Natural killer cell (primary cell): ENCODE data around the gene GALNT7. TPM values are rescaled to one million over a fixed set of nuclear protein-coding genes. Genes with fewer than 3 reads are reported as not detected.

Experiments
- ATAC-seq, 3 donors: fragments of 150-1000 bp in 2 of 3; fragments of 200-7000 bp in 1 of 3; cut with Tn5 transposase; 1 replicate in 1 of 3; 2 replicates in 2 of 3; pipeline ENCODE4 v1.10.0; 2021; ENCODE audit warnings: mild to moderate bottlenecking in 2 of 3, moderate library complexity in 2 of 3
- DNase-seq, 2 donors: peaks; one replicate each; pipeline versions ENCODE4 v3.0.0 to v3.0.0-alpha.2; 2013 to 2021; ENCODE audit warnings: mixed read lengths in 1 of 2
- H3K27ac ChIP-seq: one replicate; pipeline ENCODE4 v1.5.1; 2013; ENCODE audit warnings: mild to moderate bottlenecking, low read length
- H3K27me3 ChIP-seq: one replicate; pipeline ENCODE4 v1.6.1; 2013; ENCODE audit warnings: low read length; ENCODE audit not compliant: control insufficient read depth, insufficient read depth
- H3K36me3 ChIP-seq: one replicate; pipeline ENCODE4 v1.6.1; 2013; ENCODE audit warnings: low read length; ENCODE audit not compliant: control insufficient read depth, insufficient read depth
- H3K4me1 ChIP-seq: one replicate; pipeline ENCODE4 v1.6.1; 2013; ENCODE audit warnings: low read length; ENCODE audit not compliant: control insufficient read depth, insufficient read depth
- H3K4me3 ChIP-seq: one replicate; pipeline ENCODE4 v1.5.1; 2013; ENCODE audit warnings: low read length
- H3K9me3 ChIP-seq: one replicate; pipeline ENCODE4 v1.6.1; 2013; ENCODE audit warnings: low read length; ENCODE audit not compliant: control insufficient read depth, insufficient read depth
- H3K27ac Mint-ChIP-seq, 2 donors: one replicate each; pipeline ENCODE4 v1.8.0; 2022; ENCODE audit warnings: mild to moderate bottlenecking in 2 of 2, mixed read lengths in 2 of 2, moderate library complexity in 1 of 2
- H3K27me3 Mint-ChIP-seq, 2 donors: one replicate each; pipeline ENCODE4 v1.8.0; 2022; ENCODE audit warnings: low read depth in 2 of 2, mixed read lengths in 2 of 2
- H3K36me3 Mint-ChIP-seq: one replicate; pipeline ENCODE4 v1.8.0; 2022; ENCODE audit warnings: mixed read lengths
- H3K4me1 Mint-ChIP-seq, 2 donors: one replicate each; pipeline ENCODE4 v1.8.0; 2022; ENCODE audit warnings: mixed read lengths in 2 of 2
- H3K4me3 Mint-ChIP-seq: one replicate; pipeline ENCODE4 v1.8.0; 2022; ENCODE audit warnings: mild to moderate bottlenecking, moderate library complexity, mixed read lengths
- H3K9me3 Mint-ChIP-seq, 2 donors: one replicate each; pipeline ENCODE4 v1.8.0; 2022; ENCODE audit warnings: mixed read lengths in 2 of 2
- WGBS: methylation state at CpG from one replicate; pipeline ENCODE4 v1.1.7; 2013; ENCODE audit warnings: missing lambda C conversion rate; ENCODE audit not compliant: insufficient coverage; 5-methylcytosine and 5-hydroxymethylcytosine counted together
- intact Hi-C: fragments of 100-400 bp; cut with micrococcal nuclease; formaldehyde crosslinking; loops from one replicate; pipeline ENCODE4 v1.14.2; 2022
- total RNA-seq, 4 donors: library from RNA; stranded (reverse); fragments of 120-200 nt in 1 of 4; gene quantifications; one replicate each; pipeline versions ENCODE4 v1.2.3 to v1.2.4, GENCODE V29; 2013 to 2022
- TF ChIP-seq, protein P1 (sequence below): fragments of 200-600 bp; IDR thresholded peaks from one replicate; pipeline ENCODE4 v1.8.0; 2022; ENCODE audit warnings: antibody characterized with exemption

GALNT7 gene
- total RNA-seq, 3 donors from 2014 or later (not counting 1 experiment from before 2014, with no cell fraction given): 10.9 to 20.8 (median 15.6) TPM

- no peak overlapping the region for H3K4me3 ChIP-seq
- no peaks in the 10 kb centered on the region for H3K27me3 Mint-ChIP-seq
- H3K27ac Mint-ChIP-seq: no peak overlapping the region
- no peak for ATAC-seq
- no peak overlapping the region for H3K4me3 Mint-ChIP-seq
- no peaks in the 10 kb centered on the region for H3K36me3 Mint-ChIP-seq
- no peaks in the 10 kb centered on the region for H3K9me3 ChIP-seq
- H3K4me1 Mint-ChIP-seq: peaks cover 0 to 21% of the 10 kb centered on the region in 2 donors
- no peaks in the 10 kb centered on the region for H3K4me1 ChIP-seq
- DNase-seq: no peak
- H3K36me3 ChIP-seq: no peaks in the 10 kb centered on the region
- H3K27ac ChIP-seq: no peak overlapping the region
- H3K9me3 Mint-ChIP-seq: no peaks in the 10 kb centered on the region
- intact Hi-C loops: no loop called here
- WGBS: no CpG with 5 or more reads among the region's 2 CpGs
- H3K27me3 ChIP-seq: no peaks in the 10 kb centered on the region
- TF ChIP-seq, protein P1, sequence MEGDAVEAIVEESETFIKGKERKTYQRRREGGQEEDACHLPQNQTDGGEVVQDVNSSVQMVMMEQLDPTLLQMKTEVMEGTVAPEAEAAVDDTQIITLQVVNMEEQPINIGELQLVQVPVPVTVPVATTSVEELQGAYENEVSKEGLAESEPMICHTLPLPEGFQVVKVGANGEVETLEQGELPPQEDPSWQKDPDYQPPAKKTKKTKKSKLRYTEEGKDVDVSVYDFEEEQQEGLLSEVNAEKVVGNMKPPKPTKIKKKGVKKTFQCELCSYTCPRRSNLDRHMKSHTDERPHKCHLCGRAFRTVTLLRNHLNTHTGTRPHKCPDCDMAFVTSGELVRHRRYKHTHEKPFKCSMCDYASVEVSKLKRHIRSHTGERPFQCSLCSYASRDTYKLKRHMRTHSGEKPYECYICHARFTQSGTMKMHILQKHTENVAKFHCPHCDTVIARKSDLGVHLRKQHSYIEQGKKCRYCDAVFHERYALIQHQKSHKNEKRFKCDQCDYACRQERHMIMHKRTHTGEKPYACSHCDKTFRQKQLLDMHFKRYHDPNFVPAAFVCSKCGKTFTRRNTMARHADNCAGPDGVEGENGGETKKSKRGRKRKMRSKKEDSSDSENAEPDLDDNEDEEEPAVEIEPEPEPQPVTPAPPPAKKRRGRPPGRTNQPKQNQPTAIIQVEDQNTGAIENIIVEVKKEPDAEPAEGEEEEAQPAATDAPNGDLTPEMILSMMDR: no peak
Observed at GRCh38 chr4:173213296-173213695, 44.7 kb downstream of the GALNT7 start.

DNA sequence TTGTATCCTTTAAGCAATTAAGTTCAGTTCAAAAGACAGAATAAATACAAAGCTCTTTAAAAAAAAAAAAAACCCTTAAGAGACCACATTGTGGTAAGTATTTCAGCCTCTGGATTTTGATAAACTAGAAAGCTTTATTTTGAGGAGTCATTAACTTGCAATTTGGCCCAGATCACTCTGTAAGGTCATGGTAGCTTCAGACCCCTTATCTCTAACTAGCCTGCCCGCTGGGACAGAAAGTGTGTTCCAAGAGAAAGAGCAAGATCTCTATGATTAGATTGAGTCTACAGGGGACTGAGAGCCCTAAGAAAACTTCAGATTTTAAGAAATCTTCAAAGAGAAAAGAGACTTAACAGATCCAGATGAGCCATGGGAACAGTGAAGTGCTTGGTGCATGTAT lies 45.6 kb downstream of the GALNT7 start:
- DNase-seq: no peak
- H3K4me3 Mint-ChIP-seq: no peak overlapping the region
- H3K4me1 Mint-ChIP-seq: peaks cover 9 to 22% of the 10 kb centered on the region in 2 donors
- H3K36me3 Mint-ChIP-seq: no peaks in the 10 kb centered on the region
- H3K9me3 Mint-ChIP-seq: no peaks in the 10 kb centered on the region
- no peaks in the 10 kb centered on the region for H3K27me3 Mint-ChIP-seq
- ATAC-seq: no peak
- H3K27ac Mint-ChIP-seq: no peak overlapping the region
- Histone ChIP-seq H3K27ac (no peak overlapping the region), H3K27me3 (no peaks in the 10 kb centered on the region), H3K4me1 (no peaks in the 10 kb centered on the region), H3K36me3 (no peaks in the 10 kb centered on the region), H3K9me3 (no peaks in the 10 kb centered on the region), H3K4me3 (no peak overlapping the region)
- TF ChIP-seq, protein P1: no peak
- intact Hi-C loops: no loop called here
- WGBS: no CpG with 5 or more reads among the region's 1 CpG

- DNase-seq: no peak
- H3K4me3 Mint-ChIP-seq: no peak overlapping the region
- H3K27ac Mint-ChIP-seq: no peak overlapping the region
- TF ChIP-seq, protein P1: no peak
- WGBS: 96% methylated on average over 2 of the region's 2 CpGs
- Histone ChIP-seq H3K4me3 (no peak overlapping the region), H3K27me3 (no peaks in the 10 kb centered on the region), H3K4me1 (no peaks in the 10 kb centered on the region), H3K36me3 (no peaks in the 10 kb centered on the region), H3K27ac (no peak overlapping the region), H3K9me3 (no peaks in the 10 kb centered on the region)
- H3K36me3 Mint-ChIP-seq: no peaks in the 10 kb centered on the region
- peaks cover 12 to 23% of the 10 kb centered on the region in 2 donors for H3K4me1 Mint-ChIP-seq
- no peaks in the 10 kb centered on the region for H3K27me3 Mint-ChIP-seq
- no peak for ATAC-seq
- intact Hi-C loops: no loop called here
- no peaks in the 10 kb centered on the region for H3K9me3 Mint-ChIP-seq
Observed at GRCh38 chr4:173214661-173215060, 46.0 kb downstream of the GALNT7 start.

DNA sequence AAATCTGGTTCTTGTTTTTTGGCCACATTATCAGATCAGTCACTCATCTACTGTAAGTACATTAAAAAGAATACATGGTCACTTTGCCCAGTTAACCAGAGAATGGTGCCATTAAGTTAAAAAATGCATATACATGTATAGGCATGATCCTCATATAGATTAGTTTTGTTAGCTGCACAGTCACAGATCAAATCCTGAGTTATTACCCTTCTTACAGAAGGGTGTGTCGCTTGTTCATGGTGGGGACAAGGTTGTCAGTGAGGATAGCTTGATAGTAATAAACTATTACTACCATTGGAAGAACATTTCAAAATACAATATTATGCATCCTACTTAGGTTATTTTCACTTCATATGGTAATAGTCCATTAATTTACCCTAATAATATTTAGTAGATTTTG lies 48.5 kb downstream of the GALNT7 start:
- TF ChIP-seq, protein P1: no peak
- no CpG with 5 or more reads among the region's 1 CpG for WGBS
- DNase-seq: no peak
- Mint-ChIP-seq H3K9me3 (peaks cover 0 to 2% of the 10 kb centered on the region in 2 donors), H3K27ac (no peak overlapping the region), H3K4me3 (no peak overlapping the region), H3K4me1 (peaks cover 16 to 25% of the 10 kb centered on the region in 2 donors), H3K27me3 (no peaks in the 10 kb centered on the region), H3K36me3 (no peaks in the 10 kb centered on the region)
- H3K27ac ChIP-seq: no peak overlapping the region
- H3K4me3 ChIP-seq: no peak overlapping the region
- H3K9me3 ChIP-seq: no peaks in the 10 kb centered on the region
- no peaks in the 10 kb centered on the region for H3K27me3 ChIP-seq
- no peak for ATAC-seq
- intact Hi-C loops: no loop called here
- H3K4me1 ChIP-seq: no peaks in the 10 kb centered on the region
- no peaks in the 10 kb centered on the region for H3K36me3 ChIP-seq
